GM18502 (cell line): ENCODE measurements around the gene OR10H5.
"Not testable (repeated sequence)": the region's sequence is repeated elsewhere in the genome, so short reads cannot be mapped to it uniquely, and the experiment has no call there.

ENCODE experiments used
- ATAC-seq: cut with Tn5 transposase; IDR thresholded peaks from one replicate; pipeline ENCODE4 v1.9.1; 2021; ENCODE audit warnings: mild to moderate bottlenecking; ENCODE audit not compliant: unreplicated experiment, poor library complexity

The OR10H5 gene

GRCh38 chr19:15787611-15788155 lies at the start of gene OR10H5:
TSS of gene OR10H5 (plus strand) at chr19:15787661. CDS start at chr19:15794049, 6,388 bp downstream.
- ATAC-seq, result no peak

GRCh38 chr19:15737722-15738121 lies 49.7 kb upstream of the OR10H5 start, which contains the start of gene OR10H3:
TSS of gene OR10H3 (plus strand) at chr19:15737985. CDS start at chr19:15741393, 3,408 bp downstream.
- ATAC-seq, result no peak

- no peak for ATAC-seq
These were observed 46.7 kb upstream of the OR10H5 start for GRCh38 chr19:15740785-15741184.

GRCh38 chr19:15748239-15748638 lies 39.2 kb upstream of the OR10H5 start:
- no peak for ATAC-seq

GRCh38 chr19:15758379-15758778 lies 29.1 kb upstream of the OR10H5 start:
- no peak for ATAC-seq

- no peak for ATAC-seq
These were observed 27.4 kb upstream of the OR10H5 start for GRCh38 chr19:15759962-15760565.

GRCh38 chr19:15769586-15769985 lies 17.9 kb upstream of the OR10H5 start:
- no peak for ATAC-seq

GRCh38 chr19:15774159-15774558 lies 13.3 kb upstream of the OR10H5 start:
- ATAC-seq, result not testable (repeated sequence)

- ATAC-seq, result no peak
These were observed 12.2 kb upstream of the OR10H5 start for GRCh38 chr19:15775249-15775648.

GRCh38 chr19:15776264-15776663 lies 11.2 kb upstream of the OR10H5 start:
- ATAC-seq, result no peak

- ATAC-seq, result no peak
These were observed 10.2 kb upstream of the OR10H5 start for GRCh38 chr19:15776991-15777970.

- ATAC-seq, result no peak
These were observed 7.5 kb upstream of the OR10H5 start for GRCh38 chr19:15779756-15780476.

GRCh38 chr19:15780610-15781418 lies 6.6 kb upstream of the OR10H5 start:
- ATAC-seq, result no peak

- ATAC-seq, result no peak
These were observed 5.8 kb upstream of the OR10H5 start for GRCh38 chr19:15781661-15782060.

GRCh38 chr19:15782211-15782610 lies 5.2 kb upstream of the OR10H5 start:
- ATAC-seq, result no peak

- ATAC-seq, result not testable (repeated sequence)
These were observed 4.6 kb upstream of the OR10H5 start for GRCh38 chr19:15782896-15783295.

GRCh38 chr19:15788594-15789270 lies 1.3 kb downstream of the OR10H5 start:
- ATAC-seq, result no peak

- no peak for ATAC-seq
These were observed 2.6 kb downstream of the OR10H5 start for GRCh38 chr19:15790096-15790495.

- ATAC-seq, result not testable (repeated sequence)
These were observed 6.8 kb downstream of the OR10H5 start for GRCh38 chr19:15794279-15794678.
